NCI-H82 (cell line): Measurements from ENCODE around the gene FRMD7.
"Not testable (repeated sequence)": the region's sequence is repeated elsewhere in the genome, so short reads cannot be mapped to it uniquely, and the experiment has no call there.

Experiments used
- DNase-seq: peaks from one replicate; lab custom pipeline; 2025; lab: John Stamatoyannopoulos, UW

FRMD7 gene

GRCh38 chrX:132127743-132128142, at the start of gene FRMD7:
TSS of gene FRMD7 (minus strand) at chrX:132128020. CDS start at chrX:132127844, 176 bp downstream.
- DNase-seq: no peak

GRCh38 chrX:132173647-132174046, 45.8 kb upstream of the FRMD7 start:
- DNase-seq: no peak

GRCh38 chrX:132171881-132172280, 44.1 kb upstream of the FRMD7 start:
- DNase-seq: no peak

GRCh38 chrX:132171478-132171877, 43.7 kb upstream of the FRMD7 start:
- DNase-seq: no peak

- DNase-seq: no peak
These were observed 41.7 kb upstream of the FRMD7 start for GRCh38 chrX:132169554-132169953.

GRCh38 chrX:132165651-132166050, 37.8 kb upstream of the FRMD7 start:
- DNase-seq: no peak

- DNase-seq: no peak
These were observed 37.2 kb upstream of the FRMD7 start for GRCh38 chrX:132165005-132165404.

- DNase-seq: not testable (repeated sequence)
These were observed 35.3 kb upstream of the FRMD7 start for GRCh38 chrX:132163094-132163493.

- no peak for DNase-seq
These were observed 25.3 kb upstream of the FRMD7 start for GRCh38 chrX:132153166-132153565.

- no peak for DNase-seq
These were observed 18.6 kb upstream of the FRMD7 start for GRCh38 chrX:132146456-132146855.

GRCh38 chrX:132144061-132144460, 16.2 kb upstream of the FRMD7 start:
- DNase-seq: no peak

- no peak for DNase-seq
These were observed 1.9 kb downstream of the FRMD7 start for GRCh38 chrX:132125906-132126305.

GRCh38 chrX:132120913-132121312, 6.9 kb downstream of the FRMD7 start:
- no peak for DNase-seq

- DNase-seq: no peak
These were observed 7.9 kb downstream of the FRMD7 start for GRCh38 chrX:132119821-132120515.

GRCh38 chrX:132119283-132119682, 8.5 kb downstream of the FRMD7 start:
- no peak for DNase-seq

GRCh38 chrX:132118358-132118757, 9.5 kb downstream of the FRMD7 start:
- peak; percentile 2 for DNase-seq

GRCh38 chrX:132115792-132116191, 12.0 kb downstream of the FRMD7 start:
- DNase-seq: no peak

- DNase-seq: no peak
These were observed 13.2 kb downstream of the FRMD7 start for GRCh38 chrX:132114607-132115006.

- no peak for DNase-seq
These were observed 20.5 kb downstream of the FRMD7 start for GRCh38 chrX:132107291-132107690.

- no peak for DNase-seq
These were observed 26.0 kb downstream of the FRMD7 start for GRCh38 chrX:132101799-132102198.

GRCh38 chrX:132101206-132101605, 26.6 kb downstream of the FRMD7 start:
- no peak for DNase-seq

GRCh38 chrX:132098704-132099103, 29.1 kb downstream of the FRMD7 start:
- DNase-seq: not testable (repeated sequence)

- DNase-seq: no peak
These were observed 33.7 kb downstream of the FRMD7 start for GRCh38 chrX:132094164-132094563.

- DNase-seq: no peak
These were observed 34.5 kb downstream of the FRMD7 start for GRCh38 chrX:132093239-132093860.
